Transverse colon (tissue), 4 donors: ENCODE results near the gene SRRM4. TPM values are rescaled to one million over a fixed set of nuclear protein-coding genes. Genes with fewer than 3 reads are reported as not detected.

Experiments
- DNase-seq: peaks from one replicate; pipeline ENCODE4 v3.0.0-alpha.2; 2019
- H3K27ac ChIP-seq, 4 donors: fragments of 200-600 bp; sonication (generic); 2 replicates each; pipeline ENCODE4 v1.5.1; 2016 to 2018; ENCODE audit warnings: inconsistent platforms in 4 of 4
- H3K27me3 ChIP-seq: fragments of 200-600 bp; sonication (generic); 2 replicates; pipeline ENCODE4 v1.5.1; 2017; ENCODE audit warnings: inconsistent platforms
- H3K36me3 ChIP-seq, 4 donors: fragments of 200-600 bp; sonication (generic); 2 replicates each; pipeline ENCODE4 v1.5.1; 2017 to 2019; ENCODE audit warnings: inconsistent platforms in 4 of 4
- H3K4me1 ChIP-seq, 4 donors: fragments of 200-600 bp; sonication (generic); 2 replicates each; pipeline ENCODE4 v1.5.1; 2017 to 2020; ENCODE audit warnings: inconsistent platforms in 4 of 4
- H3K4me3 ChIP-seq, 4 donors: fragments of 200-600 bp; sonication (generic); 1 replicate in 1 of 4; 2 replicates in 3 of 4; pipeline versions ENCODE4 v1.5.1 to v1.6.1; 2017 to 2019; ENCODE audit warnings: inconsistent platforms in 4 of 4
- H3K9me3 ChIP-seq, 2 donors: fragments of 200-600 bp; sonication (generic); 2 replicates each; pipeline ENCODE4 v1.5.1; 2017 to 2019; ENCODE audit warnings: inconsistent platforms in 2 of 2
- EP300 ChIP-seq: sonication (generic); formaldehyde crosslinking; IDR thresholded peaks from one replicate; pipeline ENCODE4 v1.6.1; 2017; ENCODE audit warnings: antibody characterized with exemption, low read depth
- POLR2A ChIP-seq: fragments of 450-650 bp; IDR thresholded peaks from one replicate; pipeline ENCODE4 v1.6.1; 2016; ENCODE audit warnings: antibody characterized with exemption, mild to moderate bottlenecking, moderate library complexity
- POLR2AphosphoS5 ChIP-seq, 3 donors: sonication (generic); formaldehyde crosslinking; IDR thresholded peaks; one replicate each; pipeline ENCODE4 v1.6.1; 2016; ENCODE audit warnings: antibody characterized with exemption in 3 of 3
- WGBS, 2 donors: methylation state at CpG; one replicate each; pipeline ENCODE4 v1.1.5; 2018; ENCODE audit warnings: low coverage in 1 of 2; 5-methylcytosine and 5-hydroxymethylcytosine counted together
- in situ Hi-C, 4 donors: fragments of 200-750 bp; cut with MboI; loops; one replicate each; pipeline versions ENCODE4 v1.15.0 to v1.15.1; 2017; ENCODE audit warnings: low sequenced_read_pairs in 3 of 4, low pct_ligation_motif_present in 1 of 4, low pct_unique_long_range_greater_than_20kb in 1 of 4
- intact Hi-C: fragments of 100-400 bp; cut with DNase I; formaldehyde crosslinking; loops from one replicate; pipeline ENCODE4 v1.15.1; 2023; ENCODE audit warnings: low total_unique reads
- total RNA-seq, 4 donors: library from RNA; depleted of rRNA; stranded (reverse); fragments of >200 nt; gene quantifications; one replicate each; pipeline ENCODE4 v1.1.0, GENCODE V29; 2016
- TF ChIP-seq, protein P1 (sequence below), 5 experiments: fragments of 200-600 bp in 3 of 5; fragments of 450-650 bp in 2 of 5; sonication (generic) in 3 of 5; IDR thresholded peaks; 1 replicate in 2 of 5; 2 replicates in 3 of 5; pipeline ENCODE4 v1.5.1; 2016 to 2017; ENCODE audit warnings: antibody characterized with exemption in 5 of 5, inconsistent platforms in 3 of 5, mild to moderate bottlenecking in 2 of 5, moderate library complexity in 1 of 5

The SRRM4 gene
- total RNA-seq, 4 donors from 2014 or later, result 0.14 TPM; not detected in 3

- Histone ChIP-seq H3K36me3 (no peaks in the 10 kb centered on the region), H3K4me1 (no peaks in the 10 kb centered on the region), H3K27me3 (peaks cover 4% of the 10 kb centered on the region), H3K27ac (no peak overlapping the region), H3K9me3 (no peaks in the 10 kb centered on the region), H3K4me3 (no peak overlapping the region)
- TF ChIP-seq POLR2AphosphoS5 (IDR thresholded peaks at IDR 0.05), result no peak
- no peak for TF ChIP-seq POLR2A
- TF ChIP-seq EP300, result no peak
- TF ChIP-seq, protein P1, sequence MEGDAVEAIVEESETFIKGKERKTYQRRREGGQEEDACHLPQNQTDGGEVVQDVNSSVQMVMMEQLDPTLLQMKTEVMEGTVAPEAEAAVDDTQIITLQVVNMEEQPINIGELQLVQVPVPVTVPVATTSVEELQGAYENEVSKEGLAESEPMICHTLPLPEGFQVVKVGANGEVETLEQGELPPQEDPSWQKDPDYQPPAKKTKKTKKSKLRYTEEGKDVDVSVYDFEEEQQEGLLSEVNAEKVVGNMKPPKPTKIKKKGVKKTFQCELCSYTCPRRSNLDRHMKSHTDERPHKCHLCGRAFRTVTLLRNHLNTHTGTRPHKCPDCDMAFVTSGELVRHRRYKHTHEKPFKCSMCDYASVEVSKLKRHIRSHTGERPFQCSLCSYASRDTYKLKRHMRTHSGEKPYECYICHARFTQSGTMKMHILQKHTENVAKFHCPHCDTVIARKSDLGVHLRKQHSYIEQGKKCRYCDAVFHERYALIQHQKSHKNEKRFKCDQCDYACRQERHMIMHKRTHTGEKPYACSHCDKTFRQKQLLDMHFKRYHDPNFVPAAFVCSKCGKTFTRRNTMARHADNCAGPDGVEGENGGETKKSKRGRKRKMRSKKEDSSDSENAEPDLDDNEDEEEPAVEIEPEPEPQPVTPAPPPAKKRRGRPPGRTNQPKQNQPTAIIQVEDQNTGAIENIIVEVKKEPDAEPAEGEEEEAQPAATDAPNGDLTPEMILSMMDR (IDR thresholded peaks at IDR 0.05), result no peak
- no peak for DNase-seq
- intact Hi-C loops, result no loop called here
- in situ Hi-C loops, result no loop called here
- 86% methylated on average over 2 of the region's 2 CpGs; no CpG with 5 or more reads in 1 of the 2 donors for WGBS, 2 donors
Measured at GRCh38 chr12:119139448-119139847, 158.1 kb downstream of the SRRM4 start.

GRCh38 chr12:119145367-119145766 lies 164.0 kb downstream of the SRRM4 start:
- 78 to 82% methylated on average over 2 to 13 of the region's 13 CpGs for WGBS, 2 donors
- H3K4me1 ChIP-seq, result no peaks in the 10 kb centered on the region
- no peak for TF ChIP-seq POLR2A
- TF ChIP-seq EP300, result no peak
- TF ChIP-seq, protein P1 (IDR thresholded peaks at IDR 0.05), result no peak
- TF ChIP-seq POLR2AphosphoS5 (IDR thresholded peaks at IDR 0.05), result no peak
- H3K27me3 ChIP-seq, result peaks cover 4% of the 10 kb centered on the region
- DNase-seq, result no peak
- no peaks in the 10 kb centered on the region for H3K9me3 ChIP-seq
- H3K27ac ChIP-seq, result no peak overlapping the region
- intact Hi-C loops, result no loop called here
- no peaks in the 10 kb centered on the region for H3K36me3 ChIP-seq
- in situ Hi-C loops, result no loop called here
- H3K4me3 ChIP-seq, result no peak overlapping the region

GRCh38 chr12:119147847-119148448 lies 166.6 kb downstream of the SRRM4 start:
- intact Hi-C loops, result no loop called here
- H3K27ac ChIP-seq, result no peak overlapping the region

GRCh38 chr12:119149270-119149669 lies 167.9 kb downstream of the SRRM4 start:
- no peak for DNase-seq
- H3K27me3 ChIP-seq, result peaks cover under 1% of the 10 kb centered on the region
- in situ Hi-C loops (no loop called here), intact Hi-C loops (no loop called here)
- H3K4me1 ChIP-seq, result no peaks in the 10 kb centered on the region
- 81 to 95% methylated on average over 6 to 7 of the region's 7 CpGs for WGBS, 2 donors
- no peak overlapping the region for H3K4me3 ChIP-seq
- H3K9me3 ChIP-seq, result no peaks in the 10 kb centered on the region
- no peak overlapping the region for H3K27ac ChIP-seq
- TF ChIP-seq, protein P1 (IDR thresholded peaks at IDR 0.05), result no peak
- no peak for TF ChIP-seq EP300
- TF ChIP-seq POLR2A, result no peak
- TF ChIP-seq POLR2AphosphoS5 (IDR thresholded peaks at IDR 0.05), result no peak
- no peaks in the 10 kb centered on the region for H3K36me3 ChIP-seq

More at GRCh38 chr12:119147847-119148448, 166.6 kb downstream of the SRRM4 start:
- no peak overlapping the region for H3K4me3 ChIP-seq
- no peaks in the 10 kb centered on the region for H3K9me3 ChIP-seq
- in situ Hi-C loops, result no loop called here
- WGBS, 2 donors, result 60% methylated on average over 2 of the region's 2 CpGs; no CpG with 5 or more reads in 1 of the 2 donors
- H3K27me3 ChIP-seq, result peaks cover 4% of the 10 kb centered on the region
- no peak for TF ChIP-seq POLR2A
- TF ChIP-seq POLR2AphosphoS5 (IDR thresholded peaks at IDR 0.05), result no peak
- no peak for TF ChIP-seq EP300
- TF ChIP-seq, protein P1 (IDR thresholded peaks at IDR 0.05), result no peak
- no peak for DNase-seq
- H3K36me3 ChIP-seq, result no peaks in the 10 kb centered on the region
- no peaks in the 10 kb centered on the region for H3K4me1 ChIP-seq
